NCI-H226 (cell line): ENCODE measurements around the gene UGT8.

Experiments
- DNase-seq: peaks from one replicate; pipeline ENCODE4 v3.0.0-alpha.2; 2015

Gene UGT8

GRCh38 chr4:114692958-114693357 is 94.4 kb downstream of the UGT8 start:
- no peak for DNase-seq

DNA sequence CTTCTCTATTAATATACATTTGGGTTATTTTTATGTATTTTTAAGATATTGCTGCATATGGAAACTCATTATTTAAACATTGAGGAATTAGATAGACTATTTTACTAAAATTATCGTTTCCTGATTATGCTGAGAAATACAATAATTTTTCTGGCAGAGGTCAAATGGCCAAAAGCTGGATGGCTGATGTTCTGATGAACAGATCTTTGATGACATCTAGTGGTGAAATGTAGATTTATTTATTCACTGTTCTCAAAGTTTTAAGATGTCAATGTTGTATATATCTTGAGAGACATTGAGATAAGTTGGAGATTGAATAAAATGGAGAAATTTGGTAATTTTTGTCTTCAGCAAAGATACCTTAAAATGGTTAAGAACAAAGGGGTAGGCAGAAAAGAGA is 96.2 kb downstream of the UGT8 start:
- no peak for DNase-seq

GRCh38 chr4:114698231-114698630 is 99.6 kb downstream of the UGT8 start:
- no peak for DNase-seq

- no peak for DNase-seq
Measured at GRCh38 chr4:114701491-114701890, 102.9 kb downstream of the UGT8 start.

DNA sequence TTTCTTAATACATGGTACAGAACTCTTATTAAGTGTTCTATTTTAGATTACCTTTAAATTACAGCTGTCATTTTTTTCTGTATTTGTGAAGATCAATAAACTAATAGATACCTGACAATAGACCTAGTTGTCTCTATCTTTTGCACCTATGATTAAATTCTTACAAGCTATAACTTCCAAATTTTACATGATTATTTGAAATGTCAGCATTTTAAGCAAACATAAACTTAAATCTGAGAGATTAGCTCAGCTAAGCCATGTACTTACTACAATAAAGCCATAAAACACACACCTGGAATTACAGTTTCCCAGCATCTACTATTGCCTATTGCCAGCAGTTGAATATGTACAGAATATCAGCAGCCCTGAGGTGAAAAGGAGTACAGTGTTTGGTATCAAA is 118.8 kb downstream of the UGT8 start:
- DNase-seq: no peak

DNA sequence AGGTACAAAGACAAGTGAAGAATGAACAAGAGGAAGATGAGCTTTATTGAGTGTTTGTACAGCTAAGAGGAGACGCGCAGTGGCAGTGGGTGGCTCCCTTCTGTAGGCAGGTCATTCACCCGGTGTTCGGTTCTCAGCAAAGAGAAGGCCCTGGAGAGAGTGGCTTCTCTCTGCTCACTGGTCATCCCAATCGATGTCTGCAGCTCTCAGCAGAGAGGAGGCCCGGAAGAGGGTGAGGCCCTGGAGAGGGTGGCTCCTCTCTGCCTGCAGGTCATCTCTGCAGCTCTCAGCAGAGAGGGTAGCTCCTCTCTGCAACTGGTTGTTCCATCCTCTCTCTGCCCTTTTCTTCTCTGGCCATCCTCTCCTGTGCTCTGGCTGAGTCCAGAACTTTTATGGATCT is 126.5 kb downstream of the UGT8 start:
- no peak for DNase-seq

GRCh38 chr4:114727461-114727860 is 128.9 kb downstream of the UGT8 start:
- no peak for DNase-seq
